Loucy (cell line): ENCODE results near the gene SLC2A4RG.

Experiments used
- H2AFZ ChIP-seq: fragments of 200-600 bp; sonication (generic); 2 replicates; pipeline ENCODE4 v1.6.0; 2016; ENCODE audit warnings: antibody characterized with exemption, mild to moderate bottlenecking, low read length, moderate library complexity
- H3F3A ChIP-seq: fragments of 200-600 bp; 2 replicates; pipeline ENCODE4 v1.6.0; 2016; ENCODE audit warnings: antibody characterized with exemption, low read depth, mild to moderate bottlenecking
- H3K27me3 ChIP-seq: fragments of 200-600 bp; sonication (generic); 2 replicates; pipeline ENCODE4 v1.6.1; 2014; ENCODE audit warnings: low read length, mild to moderate bottlenecking; ENCODE audit not compliant: insufficient read depth, poor library complexity, severe bottlenecking
- H3K36me3 ChIP-seq: fragments of 200-600 bp; sonication (generic); 2 replicates; pipeline ENCODE4 v1.6.1; 2016; ENCODE audit warnings: low read length; ENCODE audit not compliant: insufficient read depth
- H3K4me1 ChIP-seq: fragments of 200-600 bp; sonication (generic); 2 replicates; pipeline ENCODE4 v1.5.1; 2014; ENCODE audit warnings: low read length, mild to moderate bottlenecking; ENCODE audit not compliant: insufficient read depth, poor library complexity, severe bottlenecking
- H3K4me2 ChIP-seq: fragments of 200-600 bp; sonication (generic); 2 replicates; pipeline ENCODE4 v1.6.0; 2014; ENCODE audit warnings: antibody characterized with exemption, low read length, low read depth, mild to moderate bottlenecking; ENCODE audit not compliant: poor library complexity, severe bottlenecking
- H3K4me3 ChIP-seq: fragments of 200-600 bp; sonication (generic); 2 replicates; pipeline ENCODE4 v1.5.1; 2014; ENCODE audit warnings: low read length, mild to moderate bottlenecking, mixed read lengths; ENCODE audit not compliant: poor library complexity, severe bottlenecking
- H3K79me2 ChIP-seq: fragments of 200-600 bp; sonication (generic); 2 replicates; pipeline ENCODE4 v1.6.1; 2014; ENCODE audit warnings: low read length; ENCODE audit not compliant: insufficient read depth
- H3K9ac ChIP-seq: fragments of 200-600 bp; sonication (generic); 2 replicates; pipeline ENCODE4 v1.6.0; 2014; ENCODE audit warnings: mild to moderate bottlenecking, low read depth, low read length, moderate library complexity; ENCODE audit not compliant: poor library complexity, severe bottlenecking
- H3K9me2 ChIP-seq: fragments of 200-600 bp; sonication (generic); replicated peaks from 2 replicates; pipeline ENCODE4 v1.6.1; 2016; ENCODE audit warnings: low read depth, low read length, mixed read lengths
- H3K9me3 ChIP-seq: fragments of 200-600 bp; sonication (generic); 2 replicates; pipeline ENCODE4 v1.6.1; 2014; ENCODE audit warnings: mild to moderate bottlenecking, antibody characterized with exemption, low read length, low read depth; ENCODE audit not compliant: insufficient read depth
- H4K20me1 ChIP-seq: fragments of 200-600 bp; sonication (generic); 2 replicates; pipeline ENCODE4 v1.6.0; 2014; ENCODE audit warnings: antibody characterized with exemption, low read length, mild to moderate bottlenecking; ENCODE audit not compliant: insufficient read depth, poor library complexity, severe bottlenecking
- CTCF ChIP-seq: fragments of 200-600 bp; sonication (generic); conservative IDR thresholded peaks from 2 replicates; pipeline ENCODE4 v1.5.1; 2014; ENCODE audit warnings: mild to moderate bottlenecking, antibody characterized with exemption, low read length
- EZH2phosphoT487 ChIP-seq: fragments of 200-600 bp; IDR thresholded peaks from 2 replicates; pipeline ENCODE4 v1.6.1; 2018; ENCODE audit warnings: antibody characterized with exemption, mild to moderate bottlenecking, moderate library complexity, borderline replicate concordance

Gene SLC2A4RG

GRCh38 chr20:63746751-63747315, 7.3 kb downstream of the SLC2A4RG start:
- Histone ChIP-seq H3K79me2 (peaks cover 9% of the 10 kb centered on the region; the same call in 1 of the 2 replicates), H3K27me3 (no peaks in the 10 kb centered on the region), H3K4me3 (no peak overlapping the region), H3K9me2 (no peaks in the 10 kb centered on the region), H3F3A (0 out of 2 replicates have a peak, but pooled peaks cover 7% of the 10 kb centered on the region), H3K4me1 (peaks cover 20% of the 10 kb centered on the region), H4K20me1 (peaks cover 5% of the 10 kb centered on the region), H2AFZ (no peak overlapping the region), H3K4me2 (no peak overlapping the region), H3K9me3 (no peaks in the 10 kb centered on the region), H3K9ac (no peak overlapping the region), H3K36me3 (peaks cover 13% of the 10 kb centered on the region; the same call in 1 of the 2 replicates)
- TF ChIP-seq EZH2phosphoT487: no peak
- TF ChIP-seq CTCF: no peak

- no peak overlapping the region for H3K9ac ChIP-seq
- H3K9me2 ChIP-seq: no peaks in the 10 kb centered on the region
- H4K20me1 ChIP-seq: no peaks in the 10 kb centered on the region
- H3K27me3 ChIP-seq: no peaks in the 10 kb centered on the region
- no peak overlapping the region for H3K4me3 ChIP-seq
- peaks cover 19% of the 10 kb centered on the region for H3K4me1 ChIP-seq
- TF ChIP-seq EZH2phosphoT487: no peak
- no peak for TF ChIP-seq CTCF
- H3F3A ChIP-seq: 0 out of 2 replicates have a peak, but pooled peaks cover 7% of the 10 kb centered on the region
- H3K79me2 ChIP-seq: peaks cover 1% of the 10 kb centered on the region; the same call in 1 of the 2 replicates
- no peak overlapping the region for H3K4me2 ChIP-seq
- H3K36me3 ChIP-seq: peaks cover 10% of the 10 kb centered on the region; the same call in 1 of the 2 replicates
- no peaks in the 10 kb centered on the region for H3K9me3 ChIP-seq
- H2AFZ ChIP-seq: no peak overlapping the region
Measured at GRCh38 chr20:63747622-63748069, 8.1 kb downstream of the SLC2A4RG start.

- H3K9me2 ChIP-seq: no peaks in the 10 kb centered on the region
- H3K27me3 ChIP-seq: no peaks in the 10 kb centered on the region
- H3F3A ChIP-seq: 0 out of 2 replicates have a peak, but pooled peaks cover 4% of the 10 kb centered on the region
- no peak overlapping the region for H3K4me3 ChIP-seq
- H3K36me3 ChIP-seq: peaks cover 6% of the 10 kb centered on the region; the same call in 1 of the 2 replicates
- H4K20me1 ChIP-seq: no peaks in the 10 kb centered on the region
- H3K79me2 ChIP-seq: no peaks in the 10 kb centered on the region
- H2AFZ ChIP-seq: no peak overlapping the region
- no peak overlapping the region for H3K4me2 ChIP-seq
- peaks cover 19% of the 10 kb centered on the region for H3K4me1 ChIP-seq
- TF ChIP-seq EZH2phosphoT487: no peak
- TF ChIP-seq CTCF: no peak
- no peak overlapping the region for H3K9ac ChIP-seq
- H3K9me3 ChIP-seq: no peaks in the 10 kb centered on the region
Measured at GRCh38 chr20:63748070-63748933, 8.7 kb downstream of the SLC2A4RG start.
